Suppressor macrophage treated with lipopolysaccharide for 4 hours (primary cell): ENCODE results near the gene ATP5F1E.
"Not testable (repeated sequence)": the region's sequence is repeated elsewhere in the genome, so short reads cannot be mapped to it uniquely, and the experiment has no call there.

ENCODE experiments used
- DNase-seq: peaks from one replicate; pipeline ENCODE4 v3.0.0-alpha.2; 2020

ATP5F1E gene

GRCh38 chr20:59018817-59019216 lies 13.3 kb downstream of the ATP5F1E start:
- DNase-seq = no peak

GRCh38 chr20:59017493-59018231 lies 14.5 kb downstream of the ATP5F1E start:
- DNase-seq = no peak

- DNase-seq = no peak
Observed at GRCh38 chr20:59016795-59017492, 15.2 kb downstream of the ATP5F1E start.

GRCh38 chr20:59015812-59016711 lies 16.1 kb downstream of the ATP5F1E start:
- no peak for DNase-seq

GRCh38 chr20:59015411-59015810 lies 16.7 kb downstream of the ATP5F1E start:
- no peak for DNase-seq

- no peak for DNase-seq
Observed at GRCh38 chr20:59014680-59015389, 17.3 kb downstream of the ATP5F1E start.

GRCh38 chr20:59013959-59014608 lies 18.1 kb downstream of the ATP5F1E start:
- DNase-seq = peak; percentile 25

GRCh38 chr20:59013031-59013951 lies 18.8 kb downstream of the ATP5F1E start:
- DNase-seq = no peak

- not testable (repeated sequence) for DNase-seq
Observed at GRCh38 chr20:59011874-59012157, 20.3 kb downstream of the ATP5F1E start.

- DNase-seq = peak; percentile 50
Observed at GRCh38 chr20:59010995-59011873, 20.9 kb downstream of the ATP5F1E start.

- DNase-seq = no peak
Observed at GRCh38 chr20:59010321-59010994, 21.7 kb downstream of the ATP5F1E start.

- DNase-seq = no peak
Observed at GRCh38 chr20:59008715-59009336, 23.3 kb downstream of the ATP5F1E start.

GRCh38 chr20:59007665-59008511 lies 24.2 kb downstream of the ATP5F1E start:
- peak; percentile 98 for DNase-seq

GRCh38 chr20:59006864-59007664 lies 25.1 kb downstream of the ATP5F1E start, which contains the start of gene CTSZ:
TSS of gene CTSZ (minus strand) at chr20:59007254. CDS start at chr20:59007128, 126 bp downstream.
- DNase-seq = peak; percentile 87

- peak; percentile 50 for DNase-seq
Observed at GRCh38 chr20:59006167-59006863, 25.8 kb downstream of the ATP5F1E start.

- peak; percentile 15 for DNase-seq
Observed at GRCh38 chr20:59005523-59006166, 26.5 kb downstream of the ATP5F1E start.
